H1 (cell line): ENCODE results near the gene SRMS. TPM values are rescaled to one million over a fixed set of nuclear protein-coding genes. Genes with fewer than 3 reads are reported as not detected.

Experiments
- ASH2L ChIP-seq: fragments of 200-600, 300-600 bp; sonication (generic); IDR thresholded peaks from one replicate; pipeline ENCODE4 v1.7.1; 2017; ENCODE audit warnings: low read length
- BACH1 ChIP-seq: IDR thresholded peaks from 2 replicates; pipeline ENCODE4 v1.6.1; 2012; ENCODE audit warnings: low read length, improper control_type of control experiment
- EZH2 ChIP-seq: fragments of 200-600 bp; sonication (generic); IDR thresholded peaks from 2 replicates; pipeline ENCODE4 v1.7.1; 2012; ENCODE audit warnings: low read depth, mild to moderate bottlenecking, moderate library complexity, low read length, inconsistent platforms; ENCODE audit not compliant: severe bottlenecking
- JUN ChIP-seq: IDR thresholded peaks from 2 replicates; pipeline ENCODE4 v1.6.1; 2011; ENCODE audit warnings: low read depth, mild to moderate bottlenecking, improper control_type of control experiment, low read length
- MAFK ChIP-seq: IDR thresholded peaks from 2 replicates; pipeline ENCODE4 v1.6.1; 2012; ENCODE audit warnings: low read depth, mild to moderate bottlenecking, improper control_type of control experiment, low read length
- RFX5 ChIP-seq: IDR thresholded peaks from 2 replicates; pipeline ENCODE4 v1.6.1; 2011; ENCODE audit warnings: low read depth, low read length, improper control_type of control experiment, borderline replicate concordance
- YY1 ChIP-seq: IDR thresholded peaks from 2 replicates; pipeline ENCODE4 v1.6.1; 2011; ENCODE audit warnings: low read depth, mild to moderate bottlenecking, low read length
- polyA plus RNA-seq, 7 experiments: library from polyadenylated mRNA; depleted of rRNA in 3 of 7; stranded (reverse) in 5 of 7; unstranded in 2 of 7; fragments of >200 nt in 5 of 7; fragments of 200-250 nt in 2 of 7; gene quantifications; 1 replicate in 5 of 7; 2 replicates in 1 of 7; 4 replicates in 1 of 7; pipeline versions ENCODE4 v1.2.1 to v1.2.3, GENCODE V29; 2011 to 2013; ENCODE audit warnings: missing spikeins in 2 of 7, mixed read lengths in 2 of 7
- total RNA-seq: library from RNA; stranded (reverse); fragmentation: NEBNext Ultra II Directional; extraction: Animal tissue kit (Norgen Biotek cat#: 25700); gene quantifications from 2 replicates; pipeline ENCODE4 v1.2.1, GENCODE V29; 2021
- TF ChIP-seq, protein P1 (sequence below): IDR thresholded peaks from 2 replicates; pipeline ENCODE4 v1.6.1; 2012; ENCODE audit warnings: low read length, inconsistent platforms
- TF ChIP-seq, protein P2 (sequence below), 3 experiments: IDR thresholded peaks; 1 replicate in 2 of 3; 2 replicates in 1 of 3; pipeline versions ENCODE4 v1.5.1 to v1.6.1; 2011; ENCODE audit warnings: low read length in 3 of 3, mild to moderate bottlenecking in 3 of 3, inconsistent platforms in 2 of 3, low read depth in 1 of 3, moderate library complexity in 1 of 3; ENCODE audit not compliant: insufficient read depth in 1 of 3; ENCODE audit errors: control extremely low read depth in 1 of 3

SRMS gene
- total and polyA plus RNA-seq, 2 of the 8 experiments (the other 6 are each of a cell fraction or from before 2014, with no cell fraction given), result 0.39 to 0.76 TPM

DNA sequence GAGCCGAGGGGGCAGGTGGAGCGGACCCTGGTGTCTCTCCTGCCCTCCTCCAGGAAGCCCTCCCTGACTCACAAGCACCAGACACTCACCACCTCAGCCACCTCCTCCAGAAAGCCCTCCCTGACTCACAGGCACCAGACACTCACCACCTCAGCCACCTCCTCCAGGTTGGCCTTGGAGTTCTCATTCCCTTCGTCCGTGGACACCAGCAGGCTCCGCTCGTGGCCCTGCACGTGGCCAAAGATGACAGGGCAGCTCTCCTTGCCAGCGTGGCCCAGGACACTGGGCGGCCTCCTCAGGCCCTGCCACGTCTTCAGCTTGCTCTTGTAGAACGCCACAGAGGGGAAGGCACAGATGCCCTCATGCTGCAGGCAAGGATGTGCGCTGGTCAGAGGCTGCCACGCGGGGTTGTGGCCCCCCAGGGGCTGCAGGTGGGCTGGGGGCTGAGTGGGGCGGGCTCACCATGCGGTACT, 12.8 kb upstream of the SRMS start (continued):
- TF ChIP-seq, protein P1, sequence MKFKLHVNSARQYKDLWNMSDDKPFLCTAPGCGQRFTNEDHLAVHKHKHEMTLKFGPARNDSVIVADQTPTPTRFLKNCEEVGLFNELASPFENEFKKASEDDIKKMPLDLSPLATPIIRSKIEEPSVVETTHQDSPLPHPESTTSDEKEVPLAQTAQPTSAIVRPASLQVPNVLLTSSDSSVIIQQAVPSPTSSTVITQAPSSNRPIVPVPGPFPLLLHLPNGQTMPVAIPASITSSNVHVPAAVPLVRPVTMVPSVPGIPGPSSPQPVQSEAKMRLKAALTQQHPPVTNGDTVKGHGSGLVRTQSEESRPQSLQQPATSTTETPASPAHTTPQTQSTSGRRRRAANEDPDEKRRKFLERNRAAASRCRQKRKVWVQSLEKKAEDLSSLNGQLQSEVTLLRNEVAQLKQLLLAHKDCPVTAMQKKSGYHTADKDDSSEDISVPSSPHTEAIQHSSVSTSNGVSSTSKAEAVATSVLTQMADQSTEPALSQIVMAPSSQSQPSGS, result no peak
- TF ChIP-seq YY1 (no peak), RFX5 (no peak), JUN (no peak), EZH2 (no peak), MAFK (no peak), ASH2L (no peak), BACH1 (no peak)
- TF ChIP-seq, protein P2, sequence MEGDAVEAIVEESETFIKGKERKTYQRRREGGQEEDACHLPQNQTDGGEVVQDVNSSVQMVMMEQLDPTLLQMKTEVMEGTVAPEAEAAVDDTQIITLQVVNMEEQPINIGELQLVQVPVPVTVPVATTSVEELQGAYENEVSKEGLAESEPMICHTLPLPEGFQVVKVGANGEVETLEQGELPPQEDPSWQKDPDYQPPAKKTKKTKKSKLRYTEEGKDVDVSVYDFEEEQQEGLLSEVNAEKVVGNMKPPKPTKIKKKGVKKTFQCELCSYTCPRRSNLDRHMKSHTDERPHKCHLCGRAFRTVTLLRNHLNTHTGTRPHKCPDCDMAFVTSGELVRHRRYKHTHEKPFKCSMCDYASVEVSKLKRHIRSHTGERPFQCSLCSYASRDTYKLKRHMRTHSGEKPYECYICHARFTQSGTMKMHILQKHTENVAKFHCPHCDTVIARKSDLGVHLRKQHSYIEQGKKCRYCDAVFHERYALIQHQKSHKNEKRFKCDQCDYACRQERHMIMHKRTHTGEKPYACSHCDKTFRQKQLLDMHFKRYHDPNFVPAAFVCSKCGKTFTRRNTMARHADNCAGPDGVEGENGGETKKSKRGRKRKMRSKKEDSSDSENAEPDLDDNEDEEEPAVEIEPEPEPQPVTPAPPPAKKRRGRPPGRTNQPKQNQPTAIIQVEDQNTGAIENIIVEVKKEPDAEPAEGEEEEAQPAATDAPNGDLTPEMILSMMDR (IDR thresholded peaks at IDR 0.05; ENCODE audit: control extremely low read depth in 1 of 3, insufficient read depth in 1 of 3, low read depth in 1 of 3, low read length in 3 of 3), result no peak
